ENCODE results near the gene MBNL2. TPM values are rescaled to one million over a fixed set of nuclear protein-coding genes. Genes with fewer than 3 reads are reported as not detected.

MBNL2 gene
- total and polyA plus RNA-seq, 10 of the 15 experiments (the other 5 are each of a cell fraction or from before 2014, with no cell fraction given): 1.6 to 9.7 (median 6.7) TPM

- SMC1A ChIA-PET (ENCODE audit: uncharacterized antibody, unreplicated experiment): no interaction called here
- intact Hi-C loops (cut with micrococcal nuclease; ENCODE audit: unreplicated experiment): no loop called here
Measured at GRCh38 chr13:97382276-97382675, 160.1 kb downstream of the MBNL2 start.

GRCh38 chr13:97384371-97384770 is 162.2 kb downstream of the MBNL2 start:
- no peak for FAIRE-seq
- H3K9me3 ChIP-seq (replicated peaks; ENCODE audit: control insufficient read depth, insufficient read depth, low read length): no peaks in the 10 kb centered on the region
- H3K36me3 ChIP-seq (ENCODE audit: control insufficient read depth in 2 of 2, insufficient read depth in 2 of 2, low read length in 1 of 2): no peaks in the 10 kb centered on the region
- ChIA-PET CTCF (no interaction called here), RAD21 (ENCODE audit: unreplicated experiment) (no interaction called here), POLR2A (no interaction called here), SMC1A (ENCODE audit: uncharacterized antibody, unreplicated experiment) (no interaction called here)
- no TSS peak for BruUV-seq (replicated peaks)
- H3K4me2 ChIP-seq (ENCODE audit: control insufficient read depth, insufficient read depth): no peak overlapping the region
- no peaks in the 10 kb centered on the region for H4K20me1 ChIP-seq (ENCODE audit: control insufficient read depth, insufficient read depth)
- H3K27ac ChIP-seq (ENCODE audit: control insufficient read depth, insufficient read depth): no peak overlapping the region
- no peak overlapping the region for H2AFZ ChIP-seq (ENCODE audit: control insufficient read depth, low read depth, low read length)
- in situ Hi-C loops (cut with MboI): no loop called here
- H3K9ac ChIP-seq (ENCODE audit: control insufficient read depth, insufficient read depth, low read length): no peak overlapping the region
- H3K79me2 ChIP-seq (ENCODE audit: control insufficient read depth, insufficient read depth, low read length): no peaks in the 10 kb centered on the region
- no peaks in the 10 kb centered on the region for H3K4me1 ChIP-seq (ENCODE audit: control insufficient read depth, insufficient read depth, low read length)
- ATAC-seq: no peak
- whole genome bisulfite sequencing (ENCODE audit: insufficient coverage, insufficient replicate concordance, low lambda C conversion rate, missing lambda C conversion rate): 100% methylated on average over 2 of the region's 2 CpGs
- no peak overlapping the region for H3K4me3 ChIP-seq
- no peak for DNase-seq (ENCODE audit: low read depth, low spot score)
- intact Hi-C loops (cut with micrococcal nuclease; ENCODE audit: unreplicated experiment): no loop called here
- no peaks in the 10 kb centered on the region for H3K27me3 ChIP-seq (replicated peaks in 1 of 2; ENCODE audit: control insufficient read depth in 2 of 2, insufficient read depth in 2 of 2, low read length in 1 of 2)
- TF ChIP-seq HSF1 (IDR thresholded peaks at IDR 0.05; ENCODE audit: low read depth, low read length) (no peak), YBX1 (IDR thresholded peaks at IDR 0.05) (no peak), SREBF1 (IDR thresholded peaks at IDR 0.05; ENCODE audit: low read length) (no peak), CTCF (IDR thresholded peaks at IDR 0.05 in 2 of 3, conservative IDR thresholded peaks at IDR 0.05 in 1 of 3; ENCODE audit: control insufficient read depth in 2 of 3, extremely low read depth in 1 of 3, insufficient read depth in 1 of 3, low read depth in 3 of 3, low read length in 3 of 3) (no peak), ZBED1 (IDR thresholded peaks at IDR 0.05; ENCODE audit: borderline replicate concordance) (no peak), SREBF2 (IDR thresholded peaks at IDR 0.05; ENCODE audit: low read length) (no peak), BMI1 (IDR thresholded peaks at IDR 0.05; ENCODE audit: borderline replicate concordance) (no peak), TARDBP (IDR thresholded peaks at IDR 0.05; ENCODE audit: borderline replicate concordance) (no peak), MTA3 (IDR thresholded peaks at IDR 0.05; ENCODE audit: borderline replicate concordance, low read length) (no peak), MYB (IDR thresholded peaks at IDR 0.05; ENCODE audit: borderline replicate concordance, low read depth, low read length) (no peak), CBX5 (IDR thresholded peaks at IDR 0.05; ENCODE audit: low read depth) (no peak)

More at GRCh38 chr13:97382276-97382675, 160.1 kb downstream of the MBNL2 start:
- Histone ChIP-seq H2AFZ (ENCODE audit: control insufficient read depth, low read depth, low read length) (no peak overlapping the region), H3K36me3 (ENCODE audit: control insufficient read depth in 2 of 2, insufficient read depth in 2 of 2, low read length in 1 of 2) (no peaks in the 10 kb centered on the region), H3K79me2 (ENCODE audit: control insufficient read depth, insufficient read depth, low read length) (no peaks in the 10 kb centered on the region), H3K27ac (ENCODE audit: control insufficient read depth, insufficient read depth) (no peak overlapping the region), H3K4me1 (ENCODE audit: control insufficient read depth, insufficient read depth, low read length) (no peaks in the 10 kb centered on the region), H3K9ac (ENCODE audit: control insufficient read depth, insufficient read depth, low read length) (no peak overlapping the region), H4K20me1 (ENCODE audit: control insufficient read depth, insufficient read depth) (no peaks in the 10 kb centered on the region), H3K4me2 (ENCODE audit: control insufficient read depth, insufficient read depth) (no peak overlapping the region), H3K9me3 (replicated peaks; ENCODE audit: control insufficient read depth, insufficient read depth, low read length) (no peaks in the 10 kb centered on the region), H3K27me3 (replicated peaks in 1 of 2; ENCODE audit: control insufficient read depth in 2 of 2, insufficient read depth in 2 of 2, low read length in 1 of 2) (no peaks in the 10 kb centered on the region), H3K4me3 (no peak overlapping the region)
- ATAC-seq (no peak), FAIRE-seq (no peak), DNase-seq (ENCODE audit: low read depth, low spot score) (no peak)
- no TSS peak for BruUV-seq (replicated peaks)
- POLR2A ChIA-PET: no interaction called here
- CTCF ChIA-PET: no interaction called here
- in situ Hi-C loops (cut with MboI): no loop called here
- 98% methylated on average over 5 of the region's 5 CpGs for WGBS (ENCODE audit: insufficient coverage, insufficient replicate concordance, low lambda C conversion rate, missing lambda C conversion rate)
- RAD21 ChIA-PET (ENCODE audit: unreplicated experiment): no interaction called here
- TF ChIP-seq BMI1 (IDR thresholded peaks at IDR 0.05; ENCODE audit: borderline replicate concordance): no peak
- no peak for TF ChIP-seq SREBF2 (IDR thresholded peaks at IDR 0.05; ENCODE audit: low read length)
- no peak for TF ChIP-seq ZNF274 (IDR thresholded peaks at IDR 0.05; ENCODE audit: insufficient read depth, insufficient read length)
- no peak for TF ChIP-seq NFIC (IDR thresholded peaks at IDR 0.05; ENCODE audit: low read depth, low read length)

All from GM12878 (cell line).